Germinal center (tissue), 1 donor: ENCODE measurements around the gene ARHGAP6.

Experiments
- DNase-seq: peaks from one replicate; pipeline ENCODE4 v3.0.0; 2012; ENCODE audit warnings: mixed read lengths, low spot score

ARHGAP6 gene, protein sequence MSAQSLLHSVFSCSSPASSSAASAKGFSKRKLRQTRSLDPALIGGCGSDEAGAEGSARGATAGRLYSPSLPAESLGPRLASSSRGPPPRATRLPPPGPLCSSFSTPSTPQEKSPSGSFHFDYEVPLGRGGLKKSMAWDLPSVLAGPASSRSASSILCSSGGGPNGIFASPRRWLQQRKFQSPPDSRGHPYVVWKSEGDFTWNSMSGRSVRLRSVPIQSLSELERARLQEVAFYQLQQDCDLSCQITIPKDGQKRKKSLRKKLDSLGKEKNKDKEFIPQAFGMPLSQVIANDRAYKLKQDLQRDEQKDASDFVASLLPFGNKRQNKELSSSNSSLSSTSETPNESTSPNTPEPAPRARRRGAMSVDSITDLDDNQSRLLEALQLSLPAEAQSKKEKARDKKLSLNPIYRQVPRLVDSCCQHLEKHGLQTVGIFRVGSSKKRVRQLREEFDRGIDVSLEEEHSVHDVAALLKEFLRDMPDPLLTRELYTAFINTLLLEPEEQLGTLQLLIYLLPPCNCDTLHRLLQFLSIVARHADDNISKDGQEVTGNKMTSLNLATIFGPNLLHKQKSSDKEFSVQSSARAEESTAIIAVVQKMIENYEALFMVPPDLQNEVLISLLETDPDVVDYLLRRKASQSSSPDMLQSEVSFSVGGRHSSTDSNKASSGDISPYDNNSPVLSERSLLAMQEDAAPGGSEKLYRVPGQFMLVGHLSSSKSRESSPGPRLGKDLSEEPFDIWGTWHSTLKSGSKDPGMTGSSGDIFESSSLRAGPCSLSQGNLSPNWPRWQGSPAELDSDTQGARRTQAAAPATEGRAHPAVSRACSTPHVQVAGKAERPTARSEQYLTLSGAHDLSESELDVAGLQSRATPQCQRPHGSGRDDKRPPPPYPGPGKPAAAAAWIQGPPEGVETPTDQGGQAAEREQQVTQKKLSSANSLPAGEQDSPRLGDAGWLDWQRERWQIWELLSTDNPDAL (N-terminal part only)

DNA sequence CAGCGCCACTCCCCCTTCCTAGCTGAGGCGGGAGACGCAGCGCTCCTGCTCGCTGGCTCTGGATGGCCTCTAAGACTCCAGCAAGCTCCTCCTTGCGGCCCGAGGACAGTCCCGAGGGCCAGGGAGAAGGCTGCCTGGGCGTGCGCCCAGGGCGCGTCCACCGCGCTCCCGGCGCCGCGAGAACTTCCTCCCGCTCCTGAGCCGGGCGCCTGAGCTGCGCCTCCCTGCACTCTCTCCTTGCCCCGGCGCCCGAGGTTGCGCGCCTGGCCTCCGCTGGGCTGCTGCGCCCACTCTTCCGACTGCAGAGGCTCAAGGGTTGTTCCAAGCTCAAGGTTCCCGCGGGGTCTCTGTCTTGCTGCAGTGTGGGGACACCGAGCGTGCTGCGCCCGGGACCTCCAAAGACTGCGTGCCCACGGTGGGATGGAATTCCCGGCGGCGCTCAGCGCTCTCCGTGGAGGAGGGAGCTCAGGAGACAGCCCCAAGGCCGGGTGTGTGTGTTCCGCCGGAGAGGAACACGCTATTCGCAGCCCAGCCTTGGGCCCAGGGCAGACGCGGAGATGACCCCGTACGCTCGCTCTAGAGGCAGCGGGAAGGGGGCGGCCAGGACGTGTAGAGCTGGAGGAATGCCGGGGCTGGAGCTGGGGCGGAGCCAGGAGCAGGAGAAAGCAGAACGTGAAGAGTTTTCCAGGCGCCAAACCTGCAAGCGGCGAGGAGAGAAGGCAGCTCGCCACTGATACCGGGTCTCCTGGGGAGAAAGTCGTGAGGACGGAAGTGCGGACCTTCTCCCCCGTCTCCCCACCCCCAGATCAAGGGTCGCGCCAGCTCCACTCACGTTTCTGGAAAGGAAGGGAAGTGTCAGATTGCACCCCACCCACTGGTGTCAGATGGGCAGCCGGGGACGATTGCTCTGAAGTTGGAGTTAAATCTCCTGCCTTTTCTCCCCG lies at the start of gene ARHGAP6:
Gene ARHGAP6, minus strand, starts transcription at position 753 of the 944 bp plus-strand sequence. CDS start 1,092 bp downstream, outside the sequence.
- DNase-seq: no peak

DNA sequence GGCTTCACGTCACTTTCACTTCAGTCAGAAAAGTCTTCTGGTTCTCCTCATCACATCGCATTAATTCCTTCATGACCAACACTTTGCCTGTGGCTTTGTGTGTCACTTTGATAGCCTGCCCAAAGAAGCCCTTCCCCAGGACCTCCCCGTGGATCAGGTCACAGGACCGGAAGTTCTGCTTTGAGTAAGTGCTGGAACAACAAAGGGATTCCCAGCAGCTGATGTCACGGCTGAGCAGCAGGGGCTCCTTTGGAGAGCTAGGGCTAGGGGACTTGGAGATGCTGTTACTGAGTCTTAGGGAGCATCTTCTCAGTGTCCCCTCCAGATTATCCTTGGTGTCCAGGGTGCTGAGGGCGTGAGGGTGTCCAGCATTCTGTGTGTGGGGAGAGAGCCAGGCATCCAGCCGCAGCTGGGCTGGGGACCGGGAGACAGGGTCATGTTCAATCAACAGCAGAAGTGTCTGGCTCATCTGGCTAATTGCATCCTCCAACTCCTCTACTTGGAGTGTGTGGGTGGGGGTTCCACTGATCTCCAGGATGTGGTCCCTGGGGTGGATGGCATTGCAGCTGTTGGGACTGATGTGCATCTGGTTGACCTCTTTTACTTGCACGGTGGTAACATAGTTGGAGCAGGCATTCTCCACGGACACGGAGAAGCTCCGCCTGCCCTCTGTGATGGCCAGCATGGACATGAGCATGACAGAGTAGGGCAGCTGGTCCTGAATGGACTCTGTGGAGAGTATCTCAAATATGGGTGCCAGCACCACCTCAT lies 39.2 kb upstream of the ARHGAP6 start:
- DNase-seq: no peak

DNA sequence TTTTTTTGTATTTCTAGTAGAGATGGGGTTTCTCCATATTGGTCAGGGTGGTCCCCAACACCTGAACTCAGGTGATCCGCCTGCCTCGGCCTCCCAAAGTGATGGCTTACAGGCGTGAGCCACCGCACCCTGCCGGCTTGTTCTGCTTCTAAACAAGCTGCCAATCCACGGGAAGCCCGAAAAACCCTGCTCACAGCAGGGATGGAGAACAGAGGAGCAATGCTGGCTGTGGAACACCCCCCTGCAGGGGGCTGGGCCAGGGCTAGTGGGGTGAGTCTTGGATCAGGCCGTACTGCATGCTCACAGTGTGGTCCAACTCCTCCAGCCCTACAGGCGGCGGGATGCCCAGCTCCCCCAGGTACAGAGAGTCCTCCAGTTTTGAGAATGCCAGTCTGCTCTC lies 38.1 kb upstream of the ARHGAP6 start:
- DNase-seq: no peak

DNA sequence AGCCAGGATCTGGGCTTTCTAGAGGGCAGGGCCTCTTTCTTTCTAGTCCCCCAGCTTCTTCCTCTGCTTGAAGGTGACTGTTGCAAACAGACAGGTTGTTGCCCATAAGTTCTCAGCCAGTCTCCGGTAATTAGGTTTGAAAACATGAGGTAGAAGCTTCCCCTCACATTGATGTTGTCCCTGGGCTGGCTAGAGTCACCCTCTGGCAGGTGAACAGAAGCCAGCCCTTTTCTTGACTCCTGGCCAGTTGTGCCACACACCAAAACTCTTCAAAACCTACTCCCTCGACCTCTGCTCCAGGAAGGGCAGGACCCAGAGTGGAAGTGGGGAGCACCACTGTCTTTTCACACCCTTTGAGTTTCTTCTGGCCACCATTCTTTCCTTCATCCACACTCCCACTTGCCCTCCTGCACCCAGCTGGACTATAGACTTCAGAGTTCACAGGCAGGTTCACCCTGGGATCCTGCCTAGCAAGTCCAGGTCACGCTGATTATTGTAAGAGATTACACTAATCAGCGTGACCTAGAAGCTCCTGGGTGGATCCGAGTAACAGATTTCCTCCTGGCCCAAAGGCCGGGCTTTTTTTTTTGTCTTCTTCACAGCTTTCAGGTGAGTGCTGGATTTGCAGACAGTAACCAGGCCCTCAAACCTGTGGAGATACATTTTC lies 37.4 kb upstream of the ARHGAP6 start:
- no peak for DNase-seq

DNA sequence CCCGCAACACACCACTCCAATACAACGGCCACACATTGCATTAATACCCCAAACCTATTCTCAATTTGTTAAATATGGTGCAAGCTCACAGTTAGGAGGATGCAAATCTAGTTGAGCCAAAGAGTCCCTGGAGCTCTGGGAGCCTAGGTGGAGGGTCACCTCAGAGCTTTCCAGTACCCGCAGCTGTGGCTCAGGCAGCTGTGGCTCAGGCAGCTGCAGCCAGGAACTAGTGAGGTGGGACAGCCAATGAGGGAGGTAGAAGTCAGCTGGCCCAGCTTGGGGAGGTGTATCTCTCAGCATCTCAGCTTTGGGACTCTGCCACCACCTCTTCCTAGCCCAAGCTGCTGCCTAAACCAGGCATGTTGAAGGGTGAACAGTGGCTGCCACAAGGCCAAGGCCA lies 36.7 kb upstream of the ARHGAP6 start:
- no peak for DNase-seq

DNA sequence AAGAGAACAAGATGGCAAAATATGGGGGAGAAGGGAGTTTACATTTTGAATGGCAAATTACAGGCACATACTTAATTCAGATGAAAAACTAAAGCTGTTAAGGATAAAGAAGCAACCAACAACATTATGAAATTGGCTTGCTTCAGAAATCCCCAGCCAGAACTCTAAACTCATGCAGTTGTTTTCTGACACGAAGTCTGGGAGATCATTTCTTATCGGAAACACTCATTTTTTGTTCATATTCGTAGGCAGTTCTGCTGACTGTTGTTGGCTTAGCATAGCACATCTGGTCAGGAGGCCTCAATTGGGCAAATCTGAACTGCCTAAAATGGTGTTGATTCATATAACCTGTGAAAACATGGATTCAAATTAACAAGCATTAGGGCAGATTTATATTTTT lies 33.0 kb upstream of the ARHGAP6 start:
- no peak for DNase-seq

DNA sequence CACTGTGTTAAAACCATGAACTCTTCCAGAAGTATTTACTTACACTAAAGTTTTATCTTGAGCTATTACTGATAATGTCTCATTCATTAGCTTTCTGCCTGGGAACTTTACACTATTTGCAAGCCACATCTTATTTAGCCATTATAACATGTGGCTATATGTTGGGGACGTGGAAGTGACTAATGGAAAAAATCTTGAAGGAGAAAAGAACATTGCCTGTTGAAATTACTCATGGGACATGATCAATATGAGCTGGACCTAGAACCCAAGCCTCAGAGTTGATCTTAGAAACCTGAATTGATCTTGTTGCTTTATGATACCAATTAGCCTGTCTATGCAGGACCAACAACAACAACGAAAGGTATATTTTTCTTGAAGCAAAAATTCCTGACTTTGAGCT lies 22.5 kb upstream of the ARHGAP6 start:
- DNase-seq: no peak

DNA sequence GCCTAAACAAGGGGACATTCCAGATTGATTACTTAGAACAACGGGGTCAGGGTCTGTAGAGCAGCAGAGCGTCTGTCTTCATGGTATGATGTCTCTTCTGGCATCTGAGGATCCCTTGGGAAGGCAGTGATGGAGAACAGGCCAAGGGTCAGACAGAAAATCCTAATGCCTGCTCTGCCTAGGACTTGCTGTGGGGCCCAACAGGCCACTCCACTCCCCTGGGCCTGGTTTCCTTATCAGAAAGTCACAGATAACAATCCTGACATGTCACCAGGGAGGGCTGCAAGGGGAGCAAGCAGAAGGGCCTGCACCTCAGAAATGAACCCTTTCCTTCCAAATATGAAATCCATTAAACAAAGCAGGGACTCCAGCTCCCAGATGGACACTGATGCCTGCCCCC lies 21.4 kb upstream of the ARHGAP6 start:
- no peak for DNase-seq

- DNase-seq: no peak
Observed at GRCh38 chrX:11683057-11683456, 17.3 kb upstream of the ARHGAP6 start.

DNA sequence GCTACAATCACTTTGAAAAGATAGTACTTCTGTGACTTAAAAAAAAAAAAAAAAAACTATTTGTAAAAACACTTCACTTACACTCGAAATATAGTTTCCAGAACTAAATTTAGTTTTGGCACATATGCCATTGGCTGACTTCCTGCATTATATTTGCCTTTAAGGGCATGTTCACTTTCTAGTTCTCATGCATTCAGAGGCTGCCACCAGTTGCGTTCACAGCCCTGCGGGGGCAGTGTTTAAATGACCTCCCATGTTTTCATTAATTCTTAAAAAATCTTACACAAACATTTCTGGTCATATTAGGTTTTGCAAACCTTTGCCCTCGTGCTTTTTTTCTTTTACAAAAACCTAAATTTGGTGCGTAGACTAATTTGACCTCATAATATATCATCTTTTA lies 12.4 kb upstream of the ARHGAP6 start:
- no peak for DNase-seq

GRCh38 chrX:11672213-11672612 lies 6.5 kb upstream of the ARHGAP6 start:
- DNase-seq: no peak

- DNase-seq: no peak
Observed at GRCh38 chrX:11670316-11670715, 4.6 kb upstream of the ARHGAP6 start.

DNA sequence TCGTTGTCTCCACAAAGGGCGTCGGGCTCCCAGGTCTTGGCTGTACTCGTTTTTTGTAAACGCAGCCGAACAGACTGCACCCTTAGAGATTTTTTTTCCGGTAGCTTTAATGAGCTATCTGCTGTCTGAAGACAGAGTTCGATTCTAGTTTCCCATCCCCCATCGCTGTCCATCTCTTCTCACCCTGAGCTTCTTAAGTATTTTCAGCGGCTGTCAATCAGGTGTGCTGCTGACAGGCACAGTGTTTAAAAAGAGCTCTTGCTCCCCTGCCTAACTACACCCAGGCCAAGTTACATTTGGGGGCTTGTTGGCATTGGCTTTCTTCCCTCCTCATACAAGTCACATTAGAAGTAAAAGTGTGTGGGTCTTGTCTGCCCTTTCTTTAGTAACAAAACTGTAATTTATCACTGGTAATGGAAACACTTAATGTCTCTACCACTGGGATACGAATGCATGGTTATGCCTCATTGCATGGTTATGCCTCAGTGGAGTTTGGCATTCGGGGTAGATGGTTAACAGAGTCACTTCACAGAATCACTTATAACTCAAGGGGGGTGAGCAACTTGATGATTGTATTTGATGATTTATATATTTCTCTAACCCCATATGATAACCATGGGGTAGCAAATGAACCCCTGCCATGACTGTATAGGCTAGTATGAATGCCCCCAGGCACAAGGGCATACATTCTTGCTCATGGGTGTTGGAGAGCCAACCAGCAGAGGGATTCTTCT lies 1.4 kb upstream of the ARHGAP6 start:
- DNase-seq: no peak

DNA sequence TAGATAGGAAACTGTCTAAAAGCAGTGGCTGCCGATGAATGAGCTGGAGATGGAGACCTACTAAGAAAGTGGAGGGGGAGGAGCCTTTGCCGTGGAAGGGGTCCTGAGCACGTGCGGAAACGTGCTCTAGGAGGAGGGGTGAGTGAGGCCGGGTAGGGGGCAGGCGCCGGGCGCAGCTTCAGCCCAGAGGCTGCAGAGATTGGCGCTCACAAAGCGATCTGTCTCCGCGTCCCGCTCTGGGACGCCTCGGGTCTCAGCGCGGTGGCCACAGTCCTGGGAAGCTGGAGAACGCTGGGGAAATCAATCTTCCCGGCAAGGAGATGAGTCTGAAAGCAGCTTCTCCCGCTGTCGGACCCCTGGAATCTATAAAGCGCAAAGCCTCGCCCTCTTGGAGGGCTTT lies 444 bp upstream of the ARHGAP6 start:
- DNase-seq: no peak

DNA sequence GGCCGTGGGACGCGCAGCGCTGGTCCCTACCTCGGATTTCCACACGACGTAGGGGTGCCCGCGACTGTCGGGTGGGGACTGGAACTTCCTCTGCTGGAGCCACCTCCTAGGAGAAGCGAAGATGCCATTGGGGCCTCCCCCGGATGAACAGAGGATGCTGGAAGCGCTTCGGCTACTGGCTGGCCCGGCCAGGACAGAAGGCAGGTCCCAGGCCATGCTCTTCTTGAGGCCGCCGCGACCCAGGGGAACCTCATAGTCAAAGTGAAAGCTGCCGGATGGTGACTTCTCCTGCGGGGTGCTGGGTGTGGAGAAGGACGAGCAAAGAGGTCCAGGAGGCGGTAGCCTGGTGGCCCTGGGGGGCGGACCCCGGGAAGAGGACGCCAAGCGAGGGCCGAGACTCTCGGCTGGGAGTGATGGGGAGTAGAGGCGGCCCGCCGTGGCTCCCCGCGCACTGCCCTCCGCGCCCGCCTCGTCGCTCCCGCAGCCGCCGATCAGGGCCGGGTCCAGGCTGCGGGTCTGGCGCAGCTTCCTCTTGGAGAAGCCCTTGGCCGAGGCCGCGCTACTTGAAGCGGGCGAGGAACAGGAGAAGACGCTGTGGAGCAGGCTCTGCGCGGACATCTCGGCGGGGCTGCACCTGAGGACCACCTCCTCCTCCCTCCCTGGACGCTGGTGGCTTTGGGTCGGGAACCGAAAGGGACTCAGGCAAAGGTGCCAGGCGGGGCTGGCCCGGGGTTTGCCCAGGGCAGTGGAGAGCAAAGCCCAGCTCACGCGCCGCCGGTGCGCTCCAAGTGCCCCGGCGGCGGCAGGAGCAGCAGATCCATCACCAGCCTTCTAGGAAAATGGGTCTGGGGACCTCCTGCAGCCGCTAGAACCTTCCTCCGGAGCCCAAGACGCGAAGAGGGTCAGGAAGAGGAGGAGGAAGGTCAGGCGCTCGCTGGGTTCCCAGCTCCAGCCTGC lies 1.2 kb downstream of the ARHGAP6 start:
- no peak for DNase-seq

DNA sequence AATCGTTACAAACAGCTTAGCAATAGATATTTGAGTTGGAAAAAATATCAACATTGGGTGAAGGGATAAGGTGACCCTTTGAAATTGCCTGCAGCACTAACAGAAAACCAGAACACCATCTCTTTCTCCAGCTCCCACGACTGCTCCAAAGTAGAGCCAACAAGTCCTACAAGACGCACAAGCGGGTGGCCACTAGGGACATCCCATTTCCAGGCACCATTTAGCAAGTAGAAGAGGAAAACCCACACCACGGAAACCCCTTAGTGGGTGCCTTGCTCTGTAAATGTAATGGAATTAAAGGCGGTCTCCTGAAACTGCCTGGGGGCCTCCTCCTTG lies 1.9 kb downstream of the ARHGAP6 start:
- DNase-seq: no peak

DNA sequence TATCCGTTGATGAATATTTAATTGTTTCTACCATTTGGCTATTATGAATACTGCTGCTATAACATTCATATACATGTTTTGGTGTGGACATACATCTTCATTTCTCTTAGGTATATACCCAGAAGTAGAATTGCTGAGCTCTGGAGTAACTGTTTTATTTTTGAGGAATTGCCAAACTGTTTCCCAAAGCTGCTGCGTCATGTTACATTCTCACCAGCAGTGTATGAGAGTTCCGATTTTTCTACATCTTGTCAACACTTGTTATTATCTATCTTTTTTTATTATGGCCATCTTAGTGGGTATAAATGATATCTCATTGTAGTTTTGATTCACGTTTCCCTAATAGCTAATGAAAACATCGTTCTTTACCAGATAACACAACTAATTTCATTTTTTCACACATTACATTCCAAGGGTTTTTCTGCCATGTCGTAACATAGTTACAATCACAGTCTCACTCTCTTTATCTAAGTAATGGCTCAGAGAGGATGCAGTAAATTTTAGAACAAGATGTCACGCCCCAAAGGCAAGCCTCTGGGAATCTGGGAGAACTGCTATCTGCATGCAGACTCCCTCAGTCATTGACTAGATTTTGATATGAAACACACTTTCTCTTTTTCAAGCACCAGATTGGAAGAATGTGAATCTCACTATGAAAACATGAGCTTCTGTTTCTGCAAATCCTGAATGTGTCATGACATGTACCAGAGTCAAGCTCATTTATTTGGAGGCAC lies 10.3 kb downstream of the ARHGAP6 start:
- DNase-seq: no peak
